GM12874 (cell line): Measurements from ENCODE around the gene FGF2.

Source experiments
- TF ChIP-seq, protein P1 (sequence below): IDR thresholded peaks from 2 replicates; pipeline ENCODE4 v1.5.1; 2011; ENCODE audit warnings: low read depth, mild to moderate bottlenecking, control low read depth, low read length, moderate library complexity; ENCODE audit not compliant: insufficient read depth

Gene FGF2

DNA sequence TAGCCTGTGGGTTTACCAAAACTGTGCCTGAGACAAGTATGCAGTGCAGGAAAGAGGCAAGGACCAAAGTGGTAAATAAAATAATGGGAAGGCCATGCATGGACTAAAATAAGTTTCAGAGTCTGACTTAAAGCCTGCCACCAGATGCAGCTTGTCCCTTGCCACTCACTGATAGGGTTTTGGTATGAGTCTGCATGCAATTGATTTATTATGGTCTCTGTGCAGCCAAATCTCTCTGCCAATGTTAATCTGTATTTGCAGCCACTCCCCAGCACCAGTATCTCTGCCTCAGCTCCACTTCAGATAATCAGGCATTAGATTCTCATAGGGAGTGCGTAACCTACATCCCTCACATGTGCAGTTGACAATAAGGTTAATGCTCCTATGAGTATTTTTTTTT is 5.5 kb upstream of the FGF2 start:
- TF ChIP-seq, protein P1, sequence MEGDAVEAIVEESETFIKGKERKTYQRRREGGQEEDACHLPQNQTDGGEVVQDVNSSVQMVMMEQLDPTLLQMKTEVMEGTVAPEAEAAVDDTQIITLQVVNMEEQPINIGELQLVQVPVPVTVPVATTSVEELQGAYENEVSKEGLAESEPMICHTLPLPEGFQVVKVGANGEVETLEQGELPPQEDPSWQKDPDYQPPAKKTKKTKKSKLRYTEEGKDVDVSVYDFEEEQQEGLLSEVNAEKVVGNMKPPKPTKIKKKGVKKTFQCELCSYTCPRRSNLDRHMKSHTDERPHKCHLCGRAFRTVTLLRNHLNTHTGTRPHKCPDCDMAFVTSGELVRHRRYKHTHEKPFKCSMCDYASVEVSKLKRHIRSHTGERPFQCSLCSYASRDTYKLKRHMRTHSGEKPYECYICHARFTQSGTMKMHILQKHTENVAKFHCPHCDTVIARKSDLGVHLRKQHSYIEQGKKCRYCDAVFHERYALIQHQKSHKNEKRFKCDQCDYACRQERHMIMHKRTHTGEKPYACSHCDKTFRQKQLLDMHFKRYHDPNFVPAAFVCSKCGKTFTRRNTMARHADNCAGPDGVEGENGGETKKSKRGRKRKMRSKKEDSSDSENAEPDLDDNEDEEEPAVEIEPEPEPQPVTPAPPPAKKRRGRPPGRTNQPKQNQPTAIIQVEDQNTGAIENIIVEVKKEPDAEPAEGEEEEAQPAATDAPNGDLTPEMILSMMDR, result no peak

DNA sequence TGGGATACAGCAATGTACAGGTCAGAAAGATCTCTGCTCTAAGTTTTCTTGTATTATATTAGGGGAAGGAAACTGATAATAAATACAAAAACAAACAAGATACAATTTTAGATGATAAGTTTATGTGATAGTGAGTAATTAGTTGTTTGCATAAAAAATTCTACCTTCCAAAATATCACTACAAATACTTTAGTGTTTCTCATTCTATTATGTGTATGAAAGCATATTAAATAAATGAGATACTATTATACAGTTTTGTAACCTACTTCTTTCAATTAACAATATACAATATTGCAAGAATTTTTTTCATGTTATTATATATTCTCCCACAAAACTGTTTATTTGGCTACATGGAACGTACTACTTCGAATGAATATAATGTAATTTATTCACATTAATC is 4.2 kb upstream of the FGF2 start:
- TF ChIP-seq, protein P1, result no peak

DNA sequence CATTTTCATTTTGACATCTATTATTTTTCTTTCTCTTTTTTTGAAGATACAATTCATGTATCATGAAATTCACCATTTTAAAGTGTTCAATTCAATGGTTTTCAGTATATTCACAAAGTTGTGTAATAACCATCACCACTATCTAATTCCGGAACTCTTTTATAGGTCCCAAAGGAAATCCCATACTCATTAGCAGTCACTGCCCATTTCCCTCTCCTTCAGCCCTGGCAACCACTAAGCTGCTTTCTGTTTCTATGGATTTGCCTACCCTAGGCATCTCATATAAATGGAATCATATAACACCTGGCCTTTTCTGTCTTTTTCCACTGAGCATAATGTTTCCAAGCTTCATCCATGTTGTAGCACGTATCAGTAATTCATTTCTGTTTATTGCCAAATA is 3.2 kb upstream of the FGF2 start:
- TF ChIP-seq, protein P1, result no peak

DNA sequence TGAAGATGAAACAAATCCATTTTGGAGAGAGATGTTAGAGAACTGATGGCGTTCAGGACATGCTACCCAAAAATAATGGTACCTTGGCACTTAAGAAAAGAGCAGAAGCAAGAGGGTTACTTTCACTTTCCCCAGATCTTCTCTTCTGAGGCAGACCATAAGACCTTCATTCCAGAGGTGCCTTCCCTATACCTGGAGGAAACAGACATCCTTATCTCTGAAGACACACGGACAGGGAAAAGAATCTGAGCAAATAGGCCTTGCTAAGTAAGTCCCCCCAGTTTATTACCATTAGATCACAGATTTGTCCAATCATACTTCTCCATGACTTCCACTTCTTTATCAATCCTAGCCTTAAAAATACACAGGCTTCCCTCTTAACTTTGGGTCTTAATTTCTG is 2.0 kb upstream of the FGF2 start:
- TF ChIP-seq, protein P1, result no peak

DNA sequence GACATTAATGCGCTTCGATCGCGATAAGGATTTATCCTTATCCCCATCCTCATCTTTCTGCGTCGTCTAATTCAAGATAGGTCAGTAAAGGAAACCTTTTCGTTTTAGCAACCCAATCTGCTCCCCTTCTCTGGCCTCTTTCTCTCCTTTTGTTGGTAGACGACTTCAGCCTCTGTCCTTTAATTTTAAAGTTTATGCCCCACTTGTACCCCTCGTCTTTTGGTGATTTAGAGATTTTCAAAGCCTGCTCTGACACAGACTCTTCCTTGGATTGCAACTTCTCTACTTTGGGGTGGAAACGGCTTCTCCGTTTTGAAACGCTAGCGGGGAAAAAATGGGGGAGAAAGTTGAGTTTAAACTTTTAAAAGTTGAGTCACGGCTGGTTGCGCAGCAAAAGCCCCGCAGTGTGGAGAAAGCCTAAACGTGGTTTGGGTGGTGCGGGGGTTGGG is 528 bp upstream of the FGF2 start:
- TF ChIP-seq, protein P1, result no peak

DNA sequence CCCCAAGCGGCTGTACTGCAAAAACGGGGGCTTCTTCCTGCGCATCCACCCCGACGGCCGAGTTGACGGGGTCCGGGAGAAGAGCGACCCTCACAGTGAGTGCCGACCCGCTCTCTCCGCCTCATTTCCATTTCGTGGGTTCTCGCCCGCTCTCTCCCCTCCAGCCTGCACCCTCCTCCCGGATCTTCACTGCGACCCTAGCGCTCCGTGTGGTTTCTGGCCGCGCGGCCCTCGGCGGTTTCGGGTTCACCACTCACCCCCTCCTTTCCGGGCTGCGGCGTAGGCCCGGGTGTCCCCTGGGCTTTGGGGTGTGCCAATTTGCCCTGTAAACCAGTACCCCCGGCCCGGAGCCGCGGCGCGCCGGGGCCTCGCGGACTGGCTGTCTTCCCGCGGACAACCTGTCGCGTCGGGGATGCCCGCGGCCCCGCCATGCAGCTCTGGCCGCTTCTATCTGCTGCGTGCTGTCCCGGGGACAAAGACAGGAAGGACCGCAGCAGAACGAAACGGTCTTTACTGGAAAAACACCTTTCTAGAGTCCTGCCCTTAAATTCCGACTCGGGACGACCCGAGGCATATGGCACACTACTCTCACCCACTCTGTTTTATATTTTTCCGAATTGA is 737 bp downstream of the FGF2 start:
- TF ChIP-seq, protein P1, result peak; percentile 1; the same call in 1 of the 2 replicates

DNA sequence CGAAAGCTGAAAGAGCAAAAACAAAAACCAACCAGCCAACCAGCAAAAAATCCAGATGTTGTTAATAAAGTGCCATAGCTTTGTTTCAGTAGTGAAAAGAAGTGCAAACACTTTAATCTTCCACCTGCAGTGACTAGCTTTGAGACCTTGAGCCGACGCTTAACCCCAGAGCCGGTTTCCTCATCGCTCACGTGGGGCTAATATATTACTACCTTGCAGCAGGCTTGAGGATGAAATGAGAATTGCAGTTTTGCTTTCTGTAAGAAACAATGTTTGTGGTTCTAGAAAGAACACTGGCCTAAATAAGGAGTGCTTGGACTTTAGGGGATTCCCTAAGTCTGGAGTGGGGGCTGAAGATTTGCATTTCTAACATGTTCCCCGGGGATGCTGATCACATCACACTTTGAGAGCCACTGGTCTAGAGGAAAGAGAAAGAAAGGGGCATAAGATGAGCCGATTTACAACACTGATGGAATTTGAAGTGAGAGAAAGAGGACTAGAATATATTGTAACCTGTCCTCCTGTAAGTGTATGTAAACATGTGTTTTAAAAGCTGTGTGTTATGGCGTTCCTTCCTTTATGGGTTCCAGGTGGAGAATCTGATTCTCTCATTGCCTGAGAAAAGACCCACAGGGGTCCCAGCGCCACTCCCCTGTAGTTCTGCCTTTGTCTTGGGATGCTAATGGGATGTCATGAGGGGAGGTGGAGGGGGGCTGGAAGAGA is 1.4 kb downstream of the FGF2 start:
- TF ChIP-seq, protein P1, result no peak
